Small intestine (tissue), 7 donors: ENCODE results near the gene TNFAIP6. TPM values are rescaled to one million over a fixed set of nuclear protein-coding genes. Genes with fewer than 3 reads are reported as not detected.

Experiments used
- DNase-seq, 2 donors: peaks; one replicate each; pipeline versions ENCODE4 v3.0.0 to v3.0.0-alpha.2; 2013
- FAIRE-seq: peaks from 2 replicates; lab custom pipeline; 2012; peaks lifted over from hg19 to GRCh38; lab: Jason Lieb, UNC
- H3K27ac ChIP-seq, 3 donors: one replicate each; pipeline ENCODE4 v1.5.1; 2013; ENCODE audit warnings: low read length in 2 of 3, mild to moderate bottlenecking in 2 of 3, control low read depth in 1 of 3, inconsistent platforms in 1 of 3, low read depth in 1 of 3, moderate library complexity in 1 of 3
- H3K27me3 ChIP-seq, 3 donors: one replicate each; pipeline ENCODE4 v1.6.1; 2013; ENCODE audit warnings: low read length in 3 of 3, inconsistent platforms in 1 of 3; ENCODE audit not compliant: control insufficient read depth in 3 of 3, insufficient read depth in 3 of 3
- H3K36me3 ChIP-seq, 3 donors: one replicate each; pipeline ENCODE4 v1.6.1; 2013; ENCODE audit warnings: low read length in 3 of 3, inconsistent platforms in 1 of 3, low read depth in 1 of 3, mild to moderate bottlenecking in 1 of 3, moderate library complexity in 1 of 3; ENCODE audit not compliant: control insufficient read depth in 3 of 3, insufficient read depth in 2 of 3
- H3K4me1 ChIP-seq, 3 donors: one replicate each; pipeline ENCODE4 v1.6.1; 2013; ENCODE audit warnings: low read length in 2 of 3, inconsistent platforms in 1 of 3, low read depth in 1 of 3, mild to moderate bottlenecking in 1 of 3, moderate library complexity in 1 of 3; ENCODE audit not compliant: control insufficient read depth in 3 of 3, insufficient read depth in 2 of 3
- H3K4me3 ChIP-seq, 3 donors: one replicate each; pipeline ENCODE4 v1.5.1; 2013; ENCODE audit warnings: low read length in 3 of 3, control low read depth in 1 of 3, inconsistent platforms in 1 of 3, low read depth in 1 of 3, mild to moderate bottlenecking in 1 of 3, moderate library complexity in 1 of 3
- H3K9me3 ChIP-seq, 2 donors: one replicate each; pipeline ENCODE4 v1.6.1; 2013; ENCODE audit warnings: low read depth in 1 of 2, low read length in 1 of 2; ENCODE audit not compliant: control insufficient read depth in 2 of 2, insufficient read depth in 1 of 2
- WGBS, 3 donors: extraction: QIAGEN DNeasy Blood & Tissue Kit; methylation state at CpG; one replicate each; pipeline ENCODE4 v1.1.7; 2013; 5-methylcytosine and 5-hydroxymethylcytosine counted together
- polyA plus RNA-seq, 4 donors: library from polyadenylated mRNA; stranded (reverse) in 3 of 4; unstranded in 1 of 4; fragments of 200-250 nt in 3 of 4; fragments of 120-200 nt in 1 of 4; gene quantifications; one replicate each; pipeline versions ENCODE4 v1.2.1 to v1.2.3, GENCODE V29; 2013
- donor health status: healthy with polysubstance abuse.
- donor health status: control.
- donor health status: control.
- donor health status: Bipolar disorder and iron deficiency.
- donor health status: healthy.

The TNFAIP6 gene
- polyA plus RNA-seq, 4 donors = 0.67 to 1.2 (median 0.90) TPM; not detected in 1

GRCh38 chr2:151350579-151351195 lies 6.7 kb upstream of the TNFAIP6 start:
- Histone ChIP-seq H3K4me1 (no peaks in the 10 kb centered on the region), H3K27me3 (no peaks in the 10 kb centered on the region), H3K4me3 (no peak overlapping the region), H3K27ac (no peak overlapping the region), H3K36me3 (no peaks in the 10 kb centered on the region), H3K9me3 (no peaks in the 10 kb centered on the region)
- FAIRE-seq = no peak
- DNase-seq = no peak
- WGBS, 3 donors = 87 to 88% (median 88%) methylated on average over 4 of the region's 4 CpGs

DNA sequence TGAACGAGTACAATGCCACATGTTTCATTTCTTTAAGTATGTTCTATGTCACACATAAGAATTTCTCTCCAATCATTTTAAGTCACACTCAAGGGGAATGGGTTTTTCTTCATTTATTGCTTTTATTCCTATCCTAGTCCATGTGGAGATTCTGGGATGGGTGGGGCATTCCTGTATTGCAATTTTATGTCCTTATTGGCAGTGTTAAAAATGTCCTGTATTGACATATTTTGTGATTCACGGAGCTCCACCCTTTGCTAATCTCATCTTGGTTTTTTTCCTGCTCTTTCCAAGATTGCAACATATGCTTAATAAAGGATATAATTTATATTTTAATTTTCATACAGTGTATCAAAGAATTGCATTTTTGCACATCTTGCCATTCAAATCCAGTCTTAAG lies 3.4 kb upstream of the TNFAIP6 start:
- H3K9me3 ChIP-seq = no peaks in the 10 kb centered on the region
- H3K4me3 ChIP-seq = no peak overlapping the region
- FAIRE-seq = no peak
- WGBS, 3 donors = 27 to 77% (median 48%) methylated on average over 2 of the region's 2 CpGs
- H3K36me3 ChIP-seq = no peaks in the 10 kb centered on the region
- H3K27ac ChIP-seq = no peak overlapping the region
- no peak for DNase-seq
- H3K27me3 ChIP-seq = no peaks in the 10 kb centered on the region
- H3K4me1 ChIP-seq = no peaks in the 10 kb centered on the region

- DNase-seq (no peak), FAIRE-seq (no peak)
- no peak overlapping the region for H3K4me3 ChIP-seq
- no peaks in the 10 kb centered on the region for H3K4me1 ChIP-seq
- no peak overlapping the region for H3K27ac ChIP-seq
- no peaks in the 10 kb centered on the region for H3K36me3 ChIP-seq
- WGBS, 3 donors = 90 to 95% (median 94%) methylated on average over 8 of the region's 8 CpGs
- H3K27me3 ChIP-seq = no peaks in the 10 kb centered on the region
- H3K9me3 ChIP-seq = no peaks in the 10 kb centered on the region
Observed at GRCh38 chr2:151354807-151355206, 2.6 kb upstream of the TNFAIP6 start.

DNA sequence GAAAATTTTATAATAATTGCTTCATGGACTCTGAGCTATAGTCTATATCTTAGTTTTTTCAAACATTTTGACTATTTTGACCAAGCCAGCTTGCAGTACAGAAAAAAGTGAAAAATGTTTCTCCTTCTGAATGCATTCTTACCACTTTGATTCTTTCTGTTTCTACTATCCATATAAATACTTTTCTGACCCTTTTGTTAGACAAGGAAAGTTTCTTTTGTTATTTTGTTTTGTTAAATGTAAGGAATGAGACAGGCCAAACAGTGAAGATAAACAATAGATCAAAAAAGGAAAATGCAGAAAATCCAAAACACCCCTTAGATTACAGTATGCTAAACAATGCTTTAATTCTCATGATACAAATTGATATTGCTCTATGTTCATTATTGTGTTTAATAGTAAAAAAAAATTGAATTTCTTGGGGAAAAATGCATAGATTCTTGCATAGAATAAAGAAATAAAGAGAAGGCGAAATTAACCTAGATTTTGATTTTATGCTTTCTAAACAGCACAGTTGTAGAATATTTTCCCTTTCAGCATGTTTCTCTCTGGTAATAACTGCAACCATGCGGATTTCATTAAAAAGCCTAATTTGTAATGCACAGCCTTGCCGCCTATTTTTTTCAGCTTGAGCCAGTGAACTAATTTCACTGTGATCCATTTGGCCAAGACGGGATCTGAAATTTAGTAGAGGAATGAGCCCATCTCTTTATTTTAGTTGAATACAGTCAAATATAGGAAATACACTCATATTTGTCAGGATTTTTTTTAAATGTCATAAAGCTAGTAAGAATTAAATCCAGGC lies 976 bp downstream of the TNFAIP6 start:
- H3K27me3 ChIP-seq = no peaks in the 10 kb centered on the region
- DNase-seq (no peak), FAIRE-seq (no peak)
- 78 to 90% (median 87%) methylated on average over 4 of the region's 4 CpGs for WGBS, 3 donors
- H3K36me3 ChIP-seq = no peaks in the 10 kb centered on the region
- no peak overlapping the region for H3K27ac ChIP-seq
- no peak overlapping the region for H3K4me3 ChIP-seq
- no peaks in the 10 kb centered on the region for H3K4me1 ChIP-seq
- no peaks in the 10 kb centered on the region for H3K9me3 ChIP-seq

DNA sequence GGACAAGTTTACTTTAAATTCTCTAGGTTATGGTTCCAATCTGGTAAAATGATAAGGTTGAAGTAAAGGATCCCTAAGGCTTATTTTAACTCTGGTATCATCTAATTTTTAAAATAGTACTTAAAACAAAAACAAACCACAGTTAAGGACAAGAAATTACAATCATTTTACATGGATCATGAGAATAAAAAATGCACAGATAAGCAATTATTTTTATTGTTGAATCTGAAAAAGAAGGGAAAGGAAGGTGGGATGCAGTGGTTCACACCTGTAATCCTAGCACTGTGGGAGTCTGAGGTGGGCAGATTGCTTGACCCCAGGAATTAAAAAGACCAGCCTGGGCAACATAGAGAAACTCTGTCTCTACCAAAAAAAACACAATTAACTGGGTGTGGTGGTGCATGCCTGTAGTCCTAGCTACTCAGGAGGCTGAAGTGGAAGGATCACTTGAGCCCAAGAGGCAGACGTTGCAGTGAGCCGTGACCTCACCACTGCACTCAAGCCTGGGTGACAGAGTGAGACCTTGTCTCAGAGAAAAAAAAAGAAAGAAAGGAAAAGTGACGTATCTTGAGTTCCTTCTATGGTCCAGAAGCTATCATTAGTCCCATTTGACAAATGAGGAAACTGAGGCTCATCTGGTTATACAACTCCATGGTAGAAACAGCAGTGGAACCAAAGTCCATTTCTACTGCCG lies 2.5 kb downstream of the TNFAIP6 start:
- H3K36me3 ChIP-seq = no peaks in the 10 kb centered on the region
- WGBS, 3 donors = 80 to 86% (median 81%) methylated on average over 4 of the region's 4 CpGs
- DNase-seq (no peak), FAIRE-seq (no peak)
- no peak overlapping the region for H3K27ac ChIP-seq
- no peaks in the 10 kb centered on the region for H3K9me3 ChIP-seq
- no peaks in the 10 kb centered on the region for H3K27me3 ChIP-seq
- no peaks in the 10 kb centered on the region for H3K4me1 ChIP-seq
- no peak overlapping the region for H3K4me3 ChIP-seq

GRCh38 chr2:151361674-151362370 lies 4.4 kb downstream of the TNFAIP6 start:
- no peak for FAIRE-seq
- no peak overlapping the region for H3K4me3 ChIP-seq
- WGBS, 3 donors = 51 to 81% (median 69%) methylated on average over 3 of the region's 3 CpGs

GRCh38 chr2:151363709-151364108 lies 6.3 kb downstream of the TNFAIP6 start:
- DNase-seq (no peak), FAIRE-seq (no peak)
- WGBS, 3 donors = 62 to 76% (median 67%) methylated on average over 8 of the region's 8 CpGs
- no peak overlapping the region for H3K4me3 ChIP-seq
- no peaks in the 10 kb centered on the region for H3K36me3 ChIP-seq
- H3K9me3 ChIP-seq = peaks cover 0 to 1% of the 10 kb centered on the region in 2 donors
- H3K4me1 ChIP-seq = no peaks in the 10 kb centered on the region
- H3K27me3 ChIP-seq = no peaks in the 10 kb centered on the region
- no peak overlapping the region for H3K27ac ChIP-seq

More at GRCh38 chr2:151361674-151362370, 4.4 kb downstream of the TNFAIP6 start:
- no peaks in the 10 kb centered on the region for H3K4me1 ChIP-seq
- no peaks in the 10 kb centered on the region for H3K27me3 ChIP-seq
- no peaks in the 10 kb centered on the region for H3K9me3 ChIP-seq
- no peaks in the 10 kb centered on the region for H3K36me3 ChIP-seq
- no peak for DNase-seq
- no peak overlapping the region for H3K27ac ChIP-seq

GRCh38 chr2:151367571-151367970 lies 10.2 kb downstream of the TNFAIP6 start:
- Histone ChIP-seq H3K9me3 (peaks cover 0 to 5% of the 10 kb centered on the region in 2 donors), H3K4me3 (no peak overlapping the region), H3K36me3 (no peaks in the 10 kb centered on the region), H3K4me1 (no peaks in the 10 kb centered on the region), H3K27me3 (no peaks in the 10 kb centered on the region), H3K27ac (no peak overlapping the region)
- FAIRE-seq = no peak
- DNase-seq = no peak
- WGBS, 3 donors = 81 to 90% (median 86%) methylated on average over 2 of the region's 2 CpGs
